CD4-positive, alpha-beta T cell treated with Interleukin-12 subunit alpha and Interleukin-12 subunit beta, for 1 hour (primary cell): Measurements from ENCODE around the gene TEDC1.
A peak's percentile ranks its signal among the peaks of the same experiment; 100 is the strongest.

ENCODE experiments used
- DNase-seq: peaks from one replicate; pipeline ENCODE4 v3.0.0-alpha.2; 2020

Gene TEDC1

GRCh38 chr14:105497671-105498429 lies 6.8 kb downstream of the TEDC1 start:
- peak; percentile 26 for DNase-seq

- DNase-seq: peak; percentile 37
Observed at GRCh38 chr14:105498430-105499255, 7.6 kb downstream of the TEDC1 start.

GRCh38 chr14:105499256-105500035 lies 8.4 kb downstream of the TEDC1 start:
- peak; percentile 23 for DNase-seq

- peak; percentile 28 for DNase-seq
Observed at GRCh38 chr14:105500036-105500725, 9.1 kb downstream of the TEDC1 start.

- no peak for DNase-seq
Observed at GRCh38 chr14:105500726-105501101, 9.7 kb downstream of the TEDC1 start.

GRCh38 chr14:105501504-105502291 lies 10.7 kb downstream of the TEDC1 start:
- peak; percentile 32 for DNase-seq

GRCh38 chr14:105502446-105503295 lies 11.6 kb downstream of the TEDC1 start:
- peak; percentile 24 for DNase-seq

GRCh38 chr14:105503296-105503640 lies 12.2 kb downstream of the TEDC1 start:
- peak; percentile 18 for DNase-seq

GRCh38 chr14:105503935-105504692 lies 13.1 kb downstream of the TEDC1 start:
- peak; percentile 24 for DNase-seq

- DNase-seq: no peak
Observed at GRCh38 chr14:105505101-105505500, 14.1 kb downstream of the TEDC1 start.

GRCh38 chr14:105507247-105507646 lies 16.2 kb downstream of the TEDC1 start:
- DNase-seq: no peak

GRCh38 chr14:105508069-105508468 lies 17.0 kb downstream of the TEDC1 start:
- DNase-seq: no peak

- DNase-seq: no peak
Observed at GRCh38 chr14:105508601-105509000, 17.6 kb downstream of the TEDC1 start.

GRCh38 chr14:105517096-105517495 lies 26.1 kb downstream of the TEDC1 start:
- DNase-seq: no peak

- DNase-seq: no peak
Observed at GRCh38 chr14:105519946-105520698, 29.1 kb downstream of the TEDC1 start.

GRCh38 chr14:105525326-105525725 lies 34.3 kb downstream of the TEDC1 start:
- DNase-seq: no peak

- peak; percentile 63 for DNase-seq
Observed at GRCh38 chr14:105525861-105526775, 35.1 kb downstream of the TEDC1 start, which contains the start of gene TMEM121. Gene TMEM121, plus strand, starts transcription at chr14:105526583. Its CDS starts 2,252 bp downstream, at chr14:105528835.

GRCh38 chr14:105526776-105527380 lies 35.8 kb downstream of the TEDC1 start:
- DNase-seq: no peak
